Liver (tissue), 9 donors: ENCODE measurements around the gene SWAP70. TPM values are rescaled to one million over a fixed set of nuclear protein-coding genes. Genes with fewer than 3 reads are reported as not detected.
A peak's percentile ranks its signal among the peaks of the same experiment; 100 is the strongest.

Source experiments
- DNase-seq: peaks from one replicate; pipeline ENCODE4 v3.0.0-alpha.2; 2017; ENCODE audit warnings: low spot score
- H3K27ac ChIP-seq, 2 donors: one replicate each; pipeline ENCODE4 v1.7.0; 2013; ENCODE audit warnings: inconsistent platforms in 2 of 2, low read length in 2 of 2, control low read depth in 1 of 2, low read depth in 1 of 2, mild to moderate bottlenecking in 1 of 2
- H3K27me3 ChIP-seq, 4 donors: one replicate each; pipeline versions ENCODE4 v1.6.1 to v1.7.0; 2013; ENCODE audit warnings: low read length in 3 of 4, inconsistent platforms in 1 of 4, mild to moderate bottlenecking in 1 of 4, moderate library complexity in 1 of 4; ENCODE audit not compliant: control insufficient read depth in 4 of 4, insufficient read depth in 4 of 4
- H3K36me3 ChIP-seq, 4 donors: one replicate each; pipeline versions ENCODE4 v1.6.1 to v1.7.0; 2013; ENCODE audit warnings: low read length in 3 of 4, mild to moderate bottlenecking in 3 of 4, low read depth in 1 of 4, moderate library complexity in 1 of 4; ENCODE audit not compliant: control insufficient read depth in 4 of 4, insufficient read depth in 3 of 4
- H3K4me1 ChIP-seq, 4 donors: one replicate each; pipeline versions ENCODE4 v1.6.1 to v1.7.0; 2013; ENCODE audit warnings: low read length in 3 of 4, mild to moderate bottlenecking in 3 of 4, moderate library complexity in 1 of 4; ENCODE audit not compliant: control insufficient read depth in 4 of 4, insufficient read depth in 4 of 4
- H3K4me3 ChIP-seq, 3 donors: one replicate each; pipeline versions ENCODE4 v1.6.1 to v1.7.0; 2013; ENCODE audit warnings: low read length in 3 of 3, control low read depth in 1 of 3, low read depth in 1 of 3, mild to moderate bottlenecking in 1 of 3
- H3K9ac ChIP-seq, 2 donors: one replicate each; pipeline ENCODE4 v1.7.0; 2013; ENCODE audit warnings: low read length in 2 of 2, mild to moderate bottlenecking in 2 of 2, moderate library complexity in 2 of 2, control low read depth in 1 of 2, low read depth in 1 of 2
- H3K9me3 ChIP-seq, 4 donors: one replicate each; pipeline versions ENCODE4 v1.6.1 to v1.7.0; 2013; ENCODE audit warnings: low read length in 3 of 4; ENCODE audit not compliant: control insufficient read depth in 4 of 4
- ATF3 ChIP-seq: IDR thresholded peaks from 2 replicates; pipeline ENCODE4 v1.6.1; 2016; ENCODE audit warnings: antibody characterized with exemption
- CTCF ChIP-seq: fragments of 150-350 bp; IDR thresholded peaks from 2 replicates; pipeline ENCODE4 v1.5.1; 2017; ENCODE audit warnings: improper control_type of control experiment, low read depth, low read length; ENCODE audit not compliant: missing input control
- EGR1 ChIP-seq, 2 donors: IDR thresholded peaks; 2 replicates each; pipeline ENCODE4 v1.6.1; 2016 to 2018; ENCODE audit warnings: antibody characterized with exemption in 2 of 2, low read depth in 2 of 2
- FOXA1 ChIP-seq: IDR thresholded peaks from 2 replicates; pipeline ENCODE4 v1.6.1; 2016; ENCODE audit warnings: antibody characterized with exemption
- FOXA2 ChIP-seq: IDR thresholded peaks from 2 replicates; pipeline ENCODE4 v1.6.1; 2016; ENCODE audit warnings: antibody characterized with exemption
- GABPA ChIP-seq, 2 donors: IDR thresholded peaks in 1 of 2; conservative IDR thresholded peaks in 1 of 2; 2 replicates each; pipeline ENCODE4 v1.6.1; 2016; ENCODE audit warnings: antibody characterized with exemption in 2 of 2, mild to moderate bottlenecking in 1 of 2, moderate library complexity in 1 of 2
- HNF4A ChIP-seq, 2 donors: conservative IDR thresholded peaks; 2 replicates each; pipeline ENCODE4 v1.6.1; 2016; ENCODE audit warnings: antibody characterized with exemption in 2 of 2, mild to moderate bottlenecking in 2 of 2
- HNF4G ChIP-seq: IDR thresholded peaks from 2 replicates; pipeline ENCODE4 v1.6.1; 2016; ENCODE audit warnings: antibody characterized with exemption
- JUND ChIP-seq, 2 donors: IDR thresholded peaks; 2 replicates each; pipeline ENCODE4 v1.6.1; 2016; ENCODE audit warnings: antibody characterized with exemption in 2 of 2
- MAX ChIP-seq: IDR thresholded peaks from 2 replicates; pipeline ENCODE4 v1.6.1; 2016; ENCODE audit warnings: antibody characterized with exemption
- NR2F2 ChIP-seq: IDR thresholded peaks from 2 replicates; pipeline ENCODE4 v1.6.1; 2016; ENCODE audit warnings: antibody characterized with exemption
- RAD21 ChIP-seq, 2 donors: IDR thresholded peaks; 2 replicates each; pipeline ENCODE4 v1.6.1; 2016; ENCODE audit warnings: antibody characterized with exemption in 2 of 2, mild to moderate bottlenecking in 2 of 2
- REST ChIP-seq: IDR thresholded peaks from 2 replicates; pipeline ENCODE4 v1.6.1; 2016; ENCODE audit warnings: antibody characterized with exemption, mild to moderate bottlenecking
- RXRA ChIP-seq, 2 donors: IDR thresholded peaks; 2 replicates each; pipeline ENCODE4 v1.6.1; 2017 to 2018; ENCODE audit warnings: antibody characterized with exemption in 2 of 2, mild to moderate bottlenecking in 1 of 2
- SP1 ChIP-seq: IDR thresholded peaks from 2 replicates; pipeline ENCODE4 v1.6.1; 2018; ENCODE audit warnings: antibody characterized with exemption, mild to moderate bottlenecking
- TAF1 ChIP-seq: conservative IDR thresholded peaks from 2 replicates; pipeline ENCODE4 v1.6.1; 2016; ENCODE audit warnings: antibody characterized with exemption, mild to moderate bottlenecking
- YY1 ChIP-seq: IDR thresholded peaks from 2 replicates; pipeline ENCODE4 v1.6.1; 2016; ENCODE audit warnings: antibody characterized with exemption, mild to moderate bottlenecking
- ZBTB33 ChIP-seq: IDR thresholded peaks from 2 replicates; pipeline ENCODE4 v1.6.1; 2016; ENCODE audit warnings: antibody characterized with exemption
- WGBS: extraction: QIAGEN DNeasy Blood & Tissue Kit; methylation state at CpG from one replicate; pipeline ENCODE4 v1.1.7; 2013; 5-methylcytosine and 5-hydroxymethylcytosine counted together
- polyA plus RNA-seq, 2 donors: library from polyadenylated mRNA; stranded (reverse) in 1 of 2; unstranded in 1 of 2; fragments of 200-250 nt in 1 of 2; fragments of >200 nt in 1 of 2; fragmentation: Nextera tagmentation in 1 of 2; extraction: Ambion mirVana in 1 of 2; gene quantifications; one replicate each; pipeline versions ENCODE4 v1.2.1 to v1.2.3, GENCODE V29; 2013 to 2015
- total RNA-seq, 2 donors: library from RNA; depleted of rRNA; stranded (reverse); fragments of >200 nt; gene quantifications; one replicate each; pipeline ENCODE4 v1.2.3, GENCODE V29; 2014
- donor health status: healthy.
- donor health status: healthy.
- donor health status: healthy.
- donor health status: healthy.
- donor health status: healthy.

SWAP70 gene
- total and polyA plus RNA-seq, 4 donors = 4.0 to 8.4 (median 5.8) TPM

- no peak for TF ChIP-seq YY1
- TF ChIP-seq NR2F2 = no peak
- TF ChIP-seq SP1 = no peak
- no peak for TF ChIP-seq CTCF
Measured at GRCh38 chr11:9643751-9644150, 20.1 kb upstream of the SWAP70 start (continued).

- no peak overlapping the region for H3K27ac ChIP-seq
- H3K27me3 ChIP-seq = no peaks in the 10 kb centered on the region
- H3K4me1 ChIP-seq = no peaks in the 10 kb centered on the region
- H3K4me3 ChIP-seq = no peak overlapping the region
- H3K9me3 ChIP-seq = no peaks in the 10 kb centered on the region
- DNase-seq = peak; percentile 8
- TF ChIP-seq RXRA (IDR thresholded peaks at IDR 0.05) (no peak), RAD21 (IDR thresholded peaks at IDR 0.05) (no peak), JUND (IDR thresholded peaks at IDR 0.05) (no peak), SP1 (no peak), FOXA1 (no peak), GABPA (IDR thresholded peaks at IDR 0.05 in 1 of 2, conservative IDR thresholded peaks at IDR 0.05 in 1 of 2) (no peak), MAX (no peak), NR2F2 (no peak), FOXA2 (no peak), ZBTB33 (no peak), CTCF (no peak), EGR1 (IDR thresholded peaks at IDR 0.05; ENCODE audit: low read depth in 2 of 2) (no peak)
- no peaks in the 10 kb centered on the region for H3K36me3 ChIP-seq
- no peak overlapping the region for H3K9ac ChIP-seq
- 85% methylated on average over 1 of the region's 1 CpG for WGBS
Measured at GRCh38 chr11:9645881-9646280, 18.0 kb upstream of the SWAP70 start.

GRCh38 chr11:9646324-9646723, 17.6 kb upstream of the SWAP70 start:
- Histone ChIP-seq H3K4me3 (no peak overlapping the region), H3K4me1 (no peaks in the 10 kb centered on the region), H3K27ac (no peak overlapping the region), H3K27me3 (no peaks in the 10 kb centered on the region), H3K9me3 (no peaks in the 10 kb centered on the region), H3K9ac (no peak overlapping the region), H3K36me3 (no peaks in the 10 kb centered on the region)
- 74% methylated on average over 4 of the region's 4 CpGs for whole genome bisulfite sequencing
- DNase-seq = no peak
- TF ChIP-seq HNF4G = no peak
- no peak for TF ChIP-seq TAF1
- no peak for TF ChIP-seq FOXA1
- no peak for TF ChIP-seq ATF3
- TF ChIP-seq SP1 = no peak
- no peak for TF ChIP-seq RXRA (IDR thresholded peaks at IDR 0.05)
- TF ChIP-seq YY1 = no peak
- TF ChIP-seq GABPA (IDR thresholded peaks at IDR 0.05 in 1 of 2, conservative IDR thresholded peaks at IDR 0.05 in 1 of 2) = no peak
- TF ChIP-seq NR2F2 = no peak
- TF ChIP-seq CTCF = no peak
- no peak for TF ChIP-seq HNF4A (conservative IDR thresholded peaks at IDR 0.05)
- no peak for TF ChIP-seq EGR1 (IDR thresholded peaks at IDR 0.05; ENCODE audit: low read depth in 2 of 2)
- no peak for TF ChIP-seq REST
- no peak for TF ChIP-seq JUND (IDR thresholded peaks at IDR 0.05)
